ENCODE results near the gene OTX2. TPM values are rescaled to one million over a fixed set of nuclear protein-coding genes. Genes with fewer than 3 reads are reported as not detected.

OTX2 gene
- total RNA-seq, 1 donor from 2014 or later = not detected

DNA sequence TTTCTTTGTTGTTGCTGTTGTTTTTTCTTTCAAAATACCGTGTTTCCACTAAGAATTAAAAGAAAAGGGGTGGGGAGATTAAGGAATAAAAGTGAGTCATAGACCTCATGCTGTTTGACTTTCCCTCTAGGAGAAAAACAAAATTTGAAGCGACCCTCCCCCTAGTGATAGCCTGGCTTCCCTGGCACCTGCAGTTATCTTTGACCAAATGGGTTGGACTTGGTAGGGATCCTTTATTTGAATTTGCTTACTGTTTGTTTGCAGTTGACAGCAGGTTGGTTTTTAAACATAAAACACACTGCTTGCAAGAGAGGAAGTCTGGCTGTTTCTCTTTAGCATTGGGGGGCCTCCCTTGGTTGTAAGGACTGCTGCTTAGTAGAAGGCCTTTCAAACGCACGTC, 14.0 kb downstream of the OTX2 start:
- DNase-seq (ENCODE audit: low read depth) = no peak
- FAIRE-seq = no peak

GRCh38 chr14:56795284-56795622, 15.0 kb downstream of the OTX2 start:
- Histone ChIP-seq H3K4me3 (ENCODE audit: low read depth, low read length) (no peak overlapping the region), H3K36me3 (ENCODE audit: control insufficient read depth, insufficient read depth, low read length) (no peaks in the 10 kb centered on the region), H3K27me3 (ENCODE audit: control insufficient read depth, insufficient read depth, low read length) (peaks cover 57% of the 10 kb centered on the region)
- FAIRE-seq = no peak
- no peak for DNase-seq (ENCODE audit: low read depth)
- no peak for TF ChIP-seq CTCF (IDR thresholded peaks at IDR 0.05; ENCODE audit: insufficient read depth, low read length, severe bottlenecking)

More for the DNA sequence above, 14.0 kb downstream of the OTX2 start:
- peaks cover 58% of the 10 kb centered on the region for H3K27me3 ChIP-seq (ENCODE audit: control insufficient read depth, insufficient read depth, low read length)
- no peak for TF ChIP-seq CTCF (IDR thresholded peaks at IDR 0.05; ENCODE audit: insufficient read depth, low read length, severe bottlenecking)
- H3K36me3 ChIP-seq (ENCODE audit: control insufficient read depth, insufficient read depth, low read length) = no peaks in the 10 kb centered on the region
- no peak overlapping the region for H3K4me3 ChIP-seq (ENCODE audit: low read depth, low read length)

GRCh38 chr14:56794557-56795283, 15.6 kb downstream of the OTX2 start:
- FAIRE-seq (no peak), DNase-seq (ENCODE audit: low read depth) (no peak)
- Histone ChIP-seq H3K27me3 (ENCODE audit: control insufficient read depth, insufficient read depth, low read length) (peaks cover 53% of the 10 kb centered on the region), H3K36me3 (ENCODE audit: control insufficient read depth, insufficient read depth, low read length) (no peaks in the 10 kb centered on the region), H3K4me3 (ENCODE audit: low read depth, low read length) (no peak overlapping the region)
- no peak for TF ChIP-seq CTCF (IDR thresholded peaks at IDR 0.05; ENCODE audit: insufficient read depth, low read length, severe bottlenecking)

DNA sequence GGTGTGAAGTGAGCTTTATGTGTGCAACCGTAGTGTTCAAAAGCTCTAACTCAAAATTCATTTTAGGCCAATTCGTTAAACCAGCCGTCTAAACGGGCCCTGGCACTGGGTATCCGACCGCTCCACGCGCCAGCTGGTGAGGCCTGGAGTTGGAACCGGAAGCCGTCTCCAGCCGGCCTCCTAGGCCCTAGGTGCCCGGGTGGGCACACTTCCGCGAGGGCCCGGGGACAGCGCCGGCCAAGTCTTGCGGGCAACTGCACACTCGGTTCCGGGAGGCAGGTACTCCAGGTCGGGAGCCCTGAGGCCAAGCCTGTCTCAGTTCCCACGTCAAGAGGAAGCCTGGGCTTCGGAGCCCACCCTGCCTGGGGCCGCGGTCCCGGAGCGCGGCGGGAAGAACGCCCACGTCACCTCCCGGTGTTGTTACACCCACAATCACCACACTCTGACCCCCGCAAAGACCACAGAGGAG, 16.2 kb downstream of the OTX2 start:
- no peak for DNase-seq (ENCODE audit: low read depth)
- Histone ChIP-seq H3K4me3 (ENCODE audit: low read depth, low read length) (no peak overlapping the region), H3K36me3 (ENCODE audit: control insufficient read depth, insufficient read depth, low read length) (no peaks in the 10 kb centered on the region), H3K27me3 (ENCODE audit: control insufficient read depth, insufficient read depth, low read length) (peaks cover 47% of the 10 kb centered on the region)
- no peak for FAIRE-seq
- no peak for TF ChIP-seq CTCF (IDR thresholded peaks at IDR 0.05; ENCODE audit: insufficient read depth, low read length, severe bottlenecking)

- Histone ChIP-seq H3K36me3 (ENCODE audit: control insufficient read depth, insufficient read depth, low read length) (no peaks in the 10 kb centered on the region), H3K27me3 (ENCODE audit: control insufficient read depth, insufficient read depth, low read length) (peaks cover 10% of the 10 kb centered on the region), H3K4me3 (ENCODE audit: low read depth, low read length) (no peak overlapping the region)
- FAIRE-seq (no peak), DNase-seq (ENCODE audit: low read depth) (no peak)
- TF ChIP-seq CTCF (IDR thresholded peaks at IDR 0.05; ENCODE audit: insufficient read depth, low read length, severe bottlenecking) = no peak
These were observed 20.3 kb downstream of the OTX2 start for GRCh38 chr14:56789955-56790354.

- Histone ChIP-seq H3K36me3 (ENCODE audit: control insufficient read depth, insufficient read depth, low read length) (no peaks in the 10 kb centered on the region), H3K27me3 (ENCODE audit: control insufficient read depth, insufficient read depth, low read length) (no peaks in the 10 kb centered on the region), H3K4me3 (ENCODE audit: low read depth, low read length) (no peak overlapping the region)
- no peak for DNase-seq (ENCODE audit: low read depth)
- FAIRE-seq = no peak
- TF ChIP-seq CTCF (IDR thresholded peaks at IDR 0.05; ENCODE audit: insufficient read depth, low read length, severe bottlenecking) = no peak
These were observed 22.7 kb downstream of the OTX2 start for GRCh38 chr14:56787530-56787929.

Data from bronchial epithelial cell (primary cell).